GM23338 (cell line): ENCODE results near the gene PRM3. TPM values are rescaled to one million over a fixed set of nuclear protein-coding genes. Genes with fewer than 3 reads are reported as not detected.
A peak's percentile ranks its signal among the peaks of the same experiment; 100 is the strongest.

Experiments
- ATAC-seq: fragments of 200-7000 bp; cut with Tn5 transposase; 3 replicates; pipeline ENCODE4 v1.9.1; 2020
- DNase-seq: peaks from one replicate; pipeline ENCODE4 v3.0.0-alpha.2; 2015; ENCODE audit warnings: low spot score
- H2AFZ ChIP-seq: fragments of 200-600 bp; sonication (generic); 2 replicates; pipeline ENCODE4 v1.8.0; 2016; ENCODE audit warnings: antibody characterized with exemption, mild to moderate bottlenecking, moderate library complexity
- H3F3A ChIP-seq: fragments of 200-600 bp; sonication (generic); replicated peaks from 2 replicates; pipeline ENCODE4 v1.8.0; 2017; ENCODE audit warnings: antibody characterized with exemption, mixed run types, low read depth
- H3K27ac ChIP-seq: fragments of 200-600 bp; sonication (generic); 2 replicates; pipeline ENCODE4 v1.6.1; 2016; ENCODE audit warnings: low read depth
- H3K27me3 ChIP-seq: fragments of 200-600 bp; sonication (generic); 2 replicates; pipeline ENCODE4 v1.8.0; 2016; ENCODE audit warnings: mild to moderate bottlenecking, mixed run types, moderate library complexity; ENCODE audit not compliant: insufficient read depth
- H3K36me3 ChIP-seq: fragments of 200-600 bp; sonication (generic); 2 replicates; pipeline ENCODE4 v1.8.0; 2016; ENCODE audit warnings: mild to moderate bottlenecking; ENCODE audit not compliant: insufficient read depth
- H3K4me1 ChIP-seq: fragments of 200-600 bp; sonication (generic); 2 replicates; pipeline ENCODE4 v1.8.0; 2016; ENCODE audit warnings: mild to moderate bottlenecking, moderate library complexity; ENCODE audit not compliant: insufficient read depth
- H3K4me2 ChIP-seq: fragments of 200-600 bp; sonication (generic); 2 replicates; pipeline ENCODE4 v1.7.1; 2017; ENCODE audit warnings: mixed run types
- H3K4me3 ChIP-seq: fragments of 200-600 bp; sonication (generic); 2 replicates; pipeline ENCODE4 v1.6.1; 2016; ENCODE audit warnings: mixed run types
- H3K79me2 ChIP-seq: fragments of 200-600 bp; sonication (generic); replicated peaks from 2 replicates; pipeline ENCODE4 v1.8.0; 2017; ENCODE audit warnings: mild to moderate bottlenecking; ENCODE audit not compliant: insufficient read depth
- H3K9me2 ChIP-seq: fragments of 200-600 bp; sonication (generic); 2 replicates; pipeline ENCODE4 v1.8.0; 2017; ENCODE audit not compliant: insufficient read depth
- H4K20me1 ChIP-seq: fragments of 200-600 bp; sonication (generic); replicated peaks from 2 replicates; pipeline ENCODE4 v1.8.0; 2017; ENCODE audit warnings: mild to moderate bottlenecking; ENCODE audit not compliant: insufficient read depth
- H3K27ac Mint-ChIP-seq: 2 replicates; pipeline ENCODE4 v1.8.0; 2020; ENCODE audit warnings: inconsistent platforms, mild to moderate bottlenecking, moderate library complexity, mixed read lengths
- H3K27me3 Mint-ChIP-seq: 3 replicates; pipeline ENCODE4 v1.8.0; 2022; ENCODE audit warnings: low read depth, mild to moderate bottlenecking, moderate library complexity, mixed read lengths, inconsistent platforms; ENCODE audit not compliant: insufficient read depth, poor library complexity
- H3K36me3 Mint-ChIP-seq: 3 replicates; pipeline ENCODE4 v1.8.0; 2021; ENCODE audit warnings: low read depth, mild to moderate bottlenecking, inconsistent platforms, moderate library complexity, mixed read lengths
- H3K4me1 Mint-ChIP-seq: 3 replicates; pipeline ENCODE4 v1.8.0; 2020; ENCODE audit warnings: mild to moderate bottlenecking, inconsistent platforms, mixed read lengths
- H3K4me3 Mint-ChIP-seq: 3 replicates; pipeline ENCODE4 v1.8.0; 2021; ENCODE audit warnings: moderate library complexity, mild to moderate bottlenecking, inconsistent platforms, mixed read lengths
- H3K9me3 Mint-ChIP-seq: 3 replicates; pipeline ENCODE4 v1.8.0; 2020; ENCODE audit warnings: moderate library complexity, mild to moderate bottlenecking, inconsistent platforms, mixed read lengths
- CREB1 ChIP-seq: fragments of 250-450 bp; sonication (Bioruptor Pico); IDR thresholded peaks from 2 replicates; pipeline ENCODE4 v1.5.0; 2020; ENCODE audit warnings: low read depth, mild to moderate bottlenecking, moderate library complexity
- EZH2 ChIP-seq: fragments of 200-600 bp; sonication (generic); IDR thresholded peaks from one replicate; pipeline ENCODE4 v1.8.0; 2017; ENCODE audit warnings: antibody characterized with exemption, mild to moderate bottlenecking, low read depth; ENCODE audit not compliant: unreplicated experiment
- JUNB ChIP-seq: IDR thresholded peaks from one replicate; pipeline ENCODE4 v1.6.1; 2016; ENCODE audit warnings: antibody characterized with exemption; ENCODE audit not compliant: unreplicated experiment
- NANOG ChIP-seq: IDR thresholded peaks from 2 replicates; pipeline ENCODE4 v1.6.1; 2016; ENCODE audit warnings: antibody characterized with exemption, borderline replicate concordance
- POLR2AphosphoS5 ChIP-seq: IDR thresholded peaks from 2 replicates; pipeline ENCODE4 v1.6.1; 2016; ENCODE audit warnings: antibody characterized with exemption, low read depth
- STAT1 ChIP-seq: IDR thresholded peaks from one replicate; pipeline ENCODE4 v1.6.1; 2016; ENCODE audit warnings: antibody characterized with exemption; ENCODE audit not compliant: unreplicated experiment
- ZNF114 ChIP-seq: fragments of 250-450 bp; sonication (Bioruptor Pico); IDR thresholded peaks from 2 replicates; pipeline ENCODE4 v1.5.0; 2020; ENCODE audit warnings: mild to moderate bottlenecking, moderate library complexity
- ZNF331 ChIP-seq: fragments of 250-450 bp; sonication (Bioruptor Pico); IDR thresholded peaks from 2 replicates; pipeline ENCODE4 v1.5.0; 2020; ENCODE audit warnings: low read depth, mild to moderate bottlenecking, moderate library complexity
- polyA plus RNA-seq: library from polyadenylated mRNA; unstranded; fragments of >200 nt; fragmentation: Nextera tagmentation; extraction: Ambion mirVana; gene quantifications from 2 replicates; pipeline ENCODE4 v1.2.1, GENCODE V29; 2016
- total RNA-seq: library from RNA; depleted of rRNA; stranded (reverse); fragments of >200 nt; shearing (Covaris generic); gene quantifications from 2 replicates; pipeline ENCODE4 v1.2.3, GENCODE V29; 2014
- TF ChIP-seq, protein P1 (sequence below): IDR thresholded peaks from one replicate; pipeline ENCODE4 v1.6.1; 2018; ENCODE audit warnings: antibody characterized with exemption; ENCODE audit not compliant: unreplicated experiment
- TF ChIP-seq, protein P2 (sequence below): IDR thresholded peaks from 2 replicates; pipeline ENCODE4 v1.6.1; 2016; ENCODE audit warnings: antibody characterized with exemption

PRM3 gene
- total and polyA plus RNA-seq, 2 experiments from 2014 or later: not detected

DNA sequence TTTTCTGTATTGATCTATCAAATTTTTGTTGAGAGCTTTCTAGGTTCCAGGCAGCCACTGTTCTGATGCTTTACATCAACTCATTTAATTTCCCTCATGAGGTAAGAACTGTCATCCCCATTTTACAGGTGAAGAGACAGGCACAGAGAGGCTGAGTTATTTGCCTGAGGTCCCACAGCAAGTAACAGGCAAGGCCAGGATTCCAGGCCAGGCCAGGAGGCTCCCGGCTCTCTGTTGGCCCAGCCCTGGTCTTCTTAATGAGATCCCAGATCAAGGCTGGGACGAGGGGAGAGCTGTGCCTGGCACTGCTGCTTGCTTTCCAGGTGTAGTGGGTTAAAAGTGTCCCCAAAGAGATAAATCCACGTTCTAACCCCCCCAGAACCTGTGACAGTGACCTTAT lies 49.4 kb upstream of the PRM3 start:
- DNase-seq: no peak
- H3K4me3 Mint-ChIP-seq: no peak overlapping the region
- no peaks in the 10 kb centered on the region for H4K20me1 ChIP-seq
- peaks cover 8% of the 10 kb centered on the region; the same call in 1 of the 2 replicates for H3K79me2 ChIP-seq
- H3K4me2 ChIP-seq: no peak overlapping the region
- H3K4me3 ChIP-seq: no peak overlapping the region
- H3K9me3 Mint-ChIP-seq: no peaks in the 10 kb centered on the region
- no peaks in the 10 kb centered on the region for H3K36me3 ChIP-seq
- H2AFZ ChIP-seq: no peak overlapping the region
- H3F3A ChIP-seq: peaks cover 21% of the 10 kb centered on the region
- H3K27ac ChIP-seq: no peak overlapping the region
- peaks cover 28% of the 10 kb centered on the region for H3K4me1 Mint-ChIP-seq
- H3K27me3 ChIP-seq: no peaks in the 10 kb centered on the region
- H3K36me3 Mint-ChIP-seq: peaks cover 28% of the 10 kb centered on the region
- peaks cover 29% of the 10 kb centered on the region for H3K27me3 Mint-ChIP-seq
- TF ChIP-seq ZNF331 (no peak), EZH2 (no peak), POLR2AphosphoS5 (no peak), STAT1 (no peak)
- TF ChIP-seq, protein P1, sequence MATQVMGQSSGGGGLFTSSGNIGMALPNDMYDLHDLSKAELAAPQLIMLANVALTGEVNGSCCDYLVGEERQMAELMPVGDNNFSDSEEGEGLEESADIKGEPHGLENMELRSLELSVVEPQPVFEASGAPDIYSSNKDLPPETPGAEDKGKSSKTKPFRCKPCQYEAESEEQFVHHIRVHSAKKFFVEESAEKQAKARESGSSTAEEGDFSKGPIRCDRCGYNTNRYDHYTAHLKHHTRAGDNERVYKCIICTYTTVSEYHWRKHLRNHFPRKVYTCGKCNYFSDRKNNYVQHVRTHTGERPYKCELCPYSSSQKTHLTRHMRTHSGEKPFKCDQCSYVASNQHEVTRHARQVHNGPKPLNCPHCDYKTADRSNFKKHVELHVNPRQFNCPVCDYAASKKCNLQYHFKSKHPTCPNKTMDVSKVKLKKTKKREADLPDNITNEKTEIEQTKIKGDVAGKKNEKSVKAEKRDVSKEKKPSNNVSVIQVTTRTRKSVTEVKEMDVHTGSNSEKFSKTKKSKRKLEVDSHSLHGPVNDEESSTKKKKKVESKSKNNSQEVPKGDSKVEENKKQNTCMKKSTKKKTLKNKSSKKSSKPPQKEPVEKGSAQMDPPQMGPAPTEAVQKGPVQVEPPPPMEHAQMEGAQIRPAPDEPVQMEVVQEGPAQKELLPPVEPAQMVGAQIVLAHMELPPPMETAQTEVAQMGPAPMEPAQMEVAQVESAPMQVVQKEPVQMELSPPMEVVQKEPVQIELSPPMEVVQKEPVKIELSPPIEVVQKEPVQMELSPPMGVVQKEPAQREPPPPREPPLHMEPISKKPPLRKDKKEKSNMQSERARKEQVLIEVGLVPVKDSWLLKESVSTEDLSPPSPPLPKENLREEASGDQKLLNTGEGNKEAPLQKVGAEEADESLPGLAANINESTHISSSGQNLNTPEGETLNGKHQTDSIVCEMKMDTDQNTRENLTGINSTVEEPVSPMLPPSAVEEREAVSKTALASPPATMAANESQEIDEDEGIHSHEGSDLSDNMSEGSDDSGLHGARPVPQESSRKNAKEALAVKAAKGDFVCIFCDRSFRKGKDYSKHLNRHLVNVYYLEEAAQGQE: no peak
- no peaks in the 10 kb centered on the region for H3K9me2 ChIP-seq
- H3K27ac Mint-ChIP-seq: peak overlapping the region; percentile 4; the same call in 1 of the 2 replicates
- H3K4me1 ChIP-seq: peaks cover 18% of the 10 kb centered on the region
- ATAC-seq: no peak

DNA sequence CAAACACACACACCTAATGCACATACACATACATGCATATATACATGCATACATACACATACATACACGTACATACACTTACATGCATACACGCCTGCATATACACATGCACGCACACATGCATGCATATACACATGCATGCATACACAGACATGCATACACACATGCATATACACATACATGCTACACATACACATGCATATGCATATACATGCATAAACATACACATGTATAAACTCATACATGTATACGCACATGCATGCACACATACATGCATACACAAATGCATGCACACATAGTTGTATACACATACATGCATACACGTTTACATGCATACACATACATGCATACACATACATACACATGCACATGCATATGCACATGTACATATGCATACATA lies 48.2 kb upstream of the PRM3 start:
- H3F3A ChIP-seq: peaks cover 25% of the 10 kb centered on the region
- H3K27me3 ChIP-seq: no peaks in the 10 kb centered on the region
- H3K4me3 Mint-ChIP-seq: no peak overlapping the region
- H3K4me2 ChIP-seq: no peak overlapping the region
- H3K27me3 Mint-ChIP-seq: peaks cover 22% of the 10 kb centered on the region
- TF ChIP-seq JUNB (no peak), STAT1 (no peak), ZNF331 (no peak), NANOG (no peak), POLR2AphosphoS5 (no peak), CREB1 (CRISPR knock-in tag) (no peak), ZNF114 (CRISPR knock-in tag) (no peak)
- TF ChIP-seq, protein P2, sequence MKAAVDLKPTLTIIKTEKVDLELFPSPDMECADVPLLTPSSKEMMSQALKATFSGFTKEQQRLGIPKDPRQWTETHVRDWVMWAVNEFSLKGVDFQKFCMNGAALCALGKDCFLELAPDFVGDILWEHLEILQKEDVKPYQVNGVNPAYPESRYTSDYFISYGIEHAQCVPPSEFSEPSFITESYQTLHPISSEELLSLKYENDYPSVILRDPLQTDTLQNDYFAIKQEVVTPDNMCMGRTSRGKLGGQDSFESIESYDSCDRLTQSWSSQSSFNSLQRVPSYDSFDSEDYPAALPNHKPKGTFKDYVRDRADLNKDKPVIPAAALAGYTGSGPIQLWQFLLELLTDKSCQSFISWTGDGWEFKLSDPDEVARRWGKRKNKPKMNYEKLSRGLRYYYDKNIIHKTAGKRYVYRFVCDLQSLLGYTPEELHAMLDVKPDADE: no peak
- H3K36me3 ChIP-seq: no peaks in the 10 kb centered on the region
- no peak overlapping the region for H3K27ac Mint-ChIP-seq
- H3K27ac ChIP-seq: no peak overlapping the region
- no peak for ATAC-seq
- no peak overlapping the region for H3K4me3 ChIP-seq
- H4K20me1 ChIP-seq: no peaks in the 10 kb centered on the region
- no peak overlapping the region for H2AFZ ChIP-seq
- H3K4me1 ChIP-seq: peaks cover 23% of the 10 kb centered on the region
- peaks cover 23% of the 10 kb centered on the region for H3K4me1 Mint-ChIP-seq
- peaks cover 8% of the 10 kb centered on the region; the same call in 1 of the 2 replicates for H3K79me2 ChIP-seq
- H3K9me3 Mint-ChIP-seq: no peaks in the 10 kb centered on the region
- no peaks in the 10 kb centered on the region for H3K9me2 ChIP-seq
- DNase-seq: no peak
- H3K36me3 Mint-ChIP-seq: peaks cover 17% of the 10 kb centered on the region
